Activated naive CD4-positive, alpha-beta T cell treated with anti-CD3 and anti-CD28 coated beads for 36 hours (primary cell): ENCODE measurements around the gene WASF2. TPM values are rescaled to one million over a fixed set of nuclear protein-coding genes. Genes with fewer than 3 reads are reported as not detected.

ENCODE experiments used
- CTCF ChIA-PET: fragments of 350-600 bp; sonication (Branson Sonifier 250); formaldehyde crosslinking; loops from one replicate; lab custom pipeline; 2021; ENCODE audit warnings: antibody characterized with exemption; lab: Charles Lee
- DNase-seq: peaks from one replicate; pipeline ENCODE4 v3.0.0-alpha.2; 2020
- H3K27ac Mint-ChIP-seq: one replicate; pipeline ENCODE4 v1.8.0; 2021; ENCODE audit warnings: mild to moderate bottlenecking, mixed read lengths
- H3K27me3 Mint-ChIP-seq: one replicate; pipeline ENCODE4 v1.8.0; 2021; ENCODE audit warnings: low read depth, mixed read lengths
- H3K36me3 Mint-ChIP-seq: one replicate; pipeline ENCODE4 v1.8.0; 2021; ENCODE audit warnings: low read depth, mixed read lengths
- H3K4me1 Mint-ChIP-seq: one replicate; pipeline ENCODE4 v1.8.0; 2021; ENCODE audit warnings: low read depth, mixed read lengths
- H3K4me3 Mint-ChIP-seq: one replicate; pipeline ENCODE4 v1.8.0; 2021; ENCODE audit warnings: mild to moderate bottlenecking, moderate library complexity, mixed read lengths
- H3K9me3 Mint-ChIP-seq: one replicate; pipeline ENCODE4 v1.8.0; 2021; ENCODE audit warnings: mixed read lengths
- intact Hi-C: fragments of 100-400 bp; cut with micrococcal nuclease; formaldehyde crosslinking; loops from one replicate; pipeline ENCODE4 v1.15.1; 2023
- total RNA-seq, 2 experiments: library from RNA; stranded (reverse); gene quantifications; one replicate each; pipeline ENCODE4 v1.2.3, GENCODE V29; 2021

Gene WASF2
- total RNA-seq, 2 experiments from 2014 or later: 105 to 106 TPM

- Mint-ChIP-seq H3K36me3 (no peaks in the 10 kb centered on the region), H3K27me3 (no peaks in the 10 kb centered on the region), H3K4me1 (peaks cover 39% of the 10 kb centered on the region), H3K27ac (no peak overlapping the region), H3K9me3 (no peaks in the 10 kb centered on the region), H3K4me3 (no peak overlapping the region)
- CTCF ChIA-PET: interaction anchor here (1.2 to 1.4 kb wide), 2 partner anchors 26 to 60 kb away, joined by 4 to 5 read pairs; no protein-coding TSS in a partner anchor
- intact Hi-C loops: no loop called here
- DNase-seq: no peak
These were observed 128.4 kb downstream of the WASF2 start for GRCh38 chr1:27361553-27361952.

DNA sequence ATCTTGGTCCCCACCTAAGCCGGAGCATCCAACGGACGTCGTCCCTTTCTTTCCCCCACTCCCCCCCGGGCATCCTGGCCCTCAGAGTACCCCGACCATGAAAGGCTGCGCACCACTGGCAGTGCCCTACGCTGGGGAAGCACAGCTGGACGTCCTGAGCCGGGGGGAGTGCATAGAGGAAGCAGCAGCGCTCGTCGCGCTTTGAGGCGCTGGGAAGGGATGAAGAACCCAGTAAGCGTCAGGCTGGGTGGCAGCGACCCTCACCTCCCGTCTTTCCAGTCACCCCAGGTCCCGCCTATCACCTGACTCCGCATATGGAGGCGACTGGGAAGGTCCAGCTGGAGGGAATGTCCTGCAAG, 128.9 kb downstream of the WASF2 start:
- H3K4me1 Mint-ChIP-seq: peaks cover 45% of the 10 kb centered on the region
- no peak overlapping the region for H3K4me3 Mint-ChIP-seq
- no peaks in the 10 kb centered on the region for H3K27me3 Mint-ChIP-seq
- CTCF ChIA-PET: interaction anchor here (1.4 kb wide), 1 partner anchor 59 kb away, joined by 4 read pairs; no protein-coding TSS in a partner anchor
- intact Hi-C loops: no loop called here
- H3K9me3 Mint-ChIP-seq: no peaks in the 10 kb centered on the region
- no peak for DNase-seq
- no peak overlapping the region for H3K27ac Mint-ChIP-seq
- no peaks in the 10 kb centered on the region for H3K36me3 Mint-ChIP-seq

DNA sequence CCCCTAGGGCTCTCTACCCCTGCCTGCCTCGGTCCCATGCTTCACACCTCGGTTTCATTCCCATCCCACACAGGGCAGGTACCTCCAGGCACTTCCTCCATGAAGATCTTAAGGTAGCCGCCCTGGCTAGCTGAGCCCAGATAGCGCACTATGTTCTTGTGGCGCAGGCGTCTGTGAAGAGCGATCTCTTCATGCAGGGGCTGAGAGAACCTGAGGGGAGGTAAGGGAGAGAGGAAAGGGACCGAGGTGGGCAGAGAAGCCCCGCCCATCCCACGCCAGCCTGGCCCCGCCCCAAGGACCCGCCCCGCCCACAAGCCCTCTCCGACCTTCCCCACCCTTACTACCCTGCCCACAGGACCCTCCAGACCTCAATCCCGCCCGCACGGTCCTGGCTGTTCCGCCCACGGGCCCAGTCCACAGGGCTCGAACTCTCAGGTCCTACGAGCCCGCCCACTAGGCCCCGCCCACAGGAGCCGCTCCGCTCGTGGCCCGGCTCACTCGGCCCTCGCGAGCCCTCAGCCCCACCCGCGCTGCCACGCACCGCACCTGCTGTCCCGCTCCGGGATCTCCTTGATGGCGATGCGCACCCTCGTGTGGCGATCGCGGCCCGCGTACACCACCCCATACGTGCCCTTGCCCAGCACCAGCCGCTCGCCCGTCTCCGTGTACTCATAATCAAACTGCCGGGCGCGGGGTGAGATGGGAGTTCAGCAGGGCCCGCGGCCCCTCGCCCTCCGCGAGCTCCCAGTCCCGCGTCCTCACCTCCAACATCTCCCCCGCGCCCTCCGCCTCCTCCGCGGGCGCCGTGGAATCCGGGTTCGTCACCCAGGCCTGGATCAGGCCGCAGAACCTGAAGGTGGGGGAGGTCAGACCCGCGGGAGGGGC, 129.6 kb downstream of the WASF2 start:
- Mint-ChIP-seq H3K9me3 (no peaks in the 10 kb centered on the region), H3K4me1 (peaks cover 49% of the 10 kb centered on the region), H3K4me3 (peak overlapping the region; percentile 63), H3K27me3 (no peaks in the 10 kb centered on the region), H3K27ac (no peak overlapping the region), H3K36me3 (no peaks in the 10 kb centered on the region)
- CTCF ChIA-PET: interaction anchor here (0.9 to 5.2 kb wide), 4 partner anchors 15 to 35 kb away, joined by 3 to 38 read pairs (median 4); no protein-coding TSS in a partner anchor
- intact Hi-C loops: no loop called here
- DNase-seq: peak; percentile 34

- DNase-seq: no peak
- Mint-ChIP-seq H3K27me3 (no peaks in the 10 kb centered on the region), H3K27ac (no peak overlapping the region)
These were observed 130.2 kb downstream of the WASF2 start for GRCh38 chr1:27359822-27360158.

GRCh38 chr1:27358928-27359313, 131.0 kb downstream of the WASF2 start:
- intact Hi-C loops: no loop called here
- CTCF ChIA-PET: interaction anchor here (1.2 to 5.2 kb wide), 4 partner anchors 13 to 31 kb away, joined by 3 to 38 read pairs (median 11); no protein-coding TSS in a partner anchor
- DNase-seq: no peak
- Mint-ChIP-seq H3K27me3 (no peaks in the 10 kb centered on the region), H3K27ac (no peak overlapping the region), H3K4me3 (no peak overlapping the region), H3K9me3 (no peaks in the 10 kb centered on the region), H3K36me3 (no peaks in the 10 kb centered on the region), H3K4me1 (peaks cover 38% of the 10 kb centered on the region)

More at GRCh38 chr1:27359822-27360158, 130.2 kb downstream of the WASF2 start:
- peak overlapping the region; percentile 63 for H3K4me3 Mint-ChIP-seq
- CTCF ChIA-PET: interaction anchor here (0.9 to 5.2 kb wide), 4 partner anchors 14 to 36 kb away, joined by 3 to 38 read pairs (median 4); no protein-coding TSS in a partner anchor
- peaks cover 45% of the 10 kb centered on the region for H3K4me1 Mint-ChIP-seq
- intact Hi-C loops: no loop called here
- H3K36me3 Mint-ChIP-seq: no peaks in the 10 kb centered on the region
- no peaks in the 10 kb centered on the region for H3K9me3 Mint-ChIP-seq

DNA sequence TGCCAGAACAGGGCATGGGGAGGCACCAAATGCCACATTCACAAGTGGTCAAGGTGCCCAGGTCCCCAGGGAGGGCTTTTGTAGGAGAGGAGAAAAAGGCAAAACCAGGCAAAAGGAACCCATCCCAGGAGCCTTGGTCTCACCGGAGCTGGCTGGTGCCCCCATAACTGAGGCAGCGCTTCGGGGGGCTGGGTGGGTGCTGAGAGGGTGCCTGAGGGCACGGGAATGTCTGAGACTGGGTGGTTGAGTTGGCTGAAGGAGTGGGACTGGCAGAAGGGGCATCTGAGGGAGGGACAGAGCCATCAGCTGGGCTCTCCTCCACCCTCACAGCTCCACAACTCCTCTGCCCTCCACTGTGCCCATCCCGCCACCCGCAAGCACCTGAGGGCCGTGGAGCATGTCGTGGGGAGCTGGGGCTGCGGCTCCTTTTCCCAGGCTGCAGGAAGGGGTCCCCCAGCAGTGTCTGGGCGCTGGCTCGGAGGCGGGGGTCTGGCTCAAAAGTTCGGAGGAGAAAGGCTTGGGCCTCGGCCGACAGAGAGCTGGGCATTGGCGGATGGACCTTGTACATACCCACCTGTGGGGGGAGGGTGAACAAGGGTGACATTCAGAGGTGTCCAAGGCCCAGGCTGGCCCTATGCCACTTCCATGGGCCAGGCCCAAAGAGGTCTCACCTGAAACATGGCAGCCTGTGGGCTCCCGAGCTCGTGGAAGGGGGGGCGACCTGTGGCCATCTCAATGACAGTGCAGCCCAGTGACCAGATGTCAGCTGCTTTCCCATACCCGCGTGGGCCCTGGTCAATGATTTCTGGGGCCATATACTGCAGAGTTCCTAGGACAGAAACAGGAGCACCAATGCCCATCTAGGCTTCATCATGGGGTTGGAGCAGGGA, 131.7 kb downstream of the WASF2 start:
- no peaks in the 10 kb centered on the region for H3K27me3 Mint-ChIP-seq
- no peak for DNase-seq
- H3K4me1 Mint-ChIP-seq: peaks cover 38% of the 10 kb centered on the region
- H3K4me3 Mint-ChIP-seq: no peak overlapping the region
- no peaks in the 10 kb centered on the region for H3K9me3 Mint-ChIP-seq
- no peaks in the 10 kb centered on the region for H3K36me3 Mint-ChIP-seq
- intact Hi-C loops: no loop called here
- CTCF ChIA-PET: interaction anchor here (0.7 to 5.2 kb wide), 28 partner anchors 8 to 440 kb away, joined by 3 to 38 read pairs (median 8); partner anchors contain the start of genes IFI6, MAP3K6 and SYTL1
- no peak overlapping the region for H3K27ac Mint-ChIP-seq

DNA sequence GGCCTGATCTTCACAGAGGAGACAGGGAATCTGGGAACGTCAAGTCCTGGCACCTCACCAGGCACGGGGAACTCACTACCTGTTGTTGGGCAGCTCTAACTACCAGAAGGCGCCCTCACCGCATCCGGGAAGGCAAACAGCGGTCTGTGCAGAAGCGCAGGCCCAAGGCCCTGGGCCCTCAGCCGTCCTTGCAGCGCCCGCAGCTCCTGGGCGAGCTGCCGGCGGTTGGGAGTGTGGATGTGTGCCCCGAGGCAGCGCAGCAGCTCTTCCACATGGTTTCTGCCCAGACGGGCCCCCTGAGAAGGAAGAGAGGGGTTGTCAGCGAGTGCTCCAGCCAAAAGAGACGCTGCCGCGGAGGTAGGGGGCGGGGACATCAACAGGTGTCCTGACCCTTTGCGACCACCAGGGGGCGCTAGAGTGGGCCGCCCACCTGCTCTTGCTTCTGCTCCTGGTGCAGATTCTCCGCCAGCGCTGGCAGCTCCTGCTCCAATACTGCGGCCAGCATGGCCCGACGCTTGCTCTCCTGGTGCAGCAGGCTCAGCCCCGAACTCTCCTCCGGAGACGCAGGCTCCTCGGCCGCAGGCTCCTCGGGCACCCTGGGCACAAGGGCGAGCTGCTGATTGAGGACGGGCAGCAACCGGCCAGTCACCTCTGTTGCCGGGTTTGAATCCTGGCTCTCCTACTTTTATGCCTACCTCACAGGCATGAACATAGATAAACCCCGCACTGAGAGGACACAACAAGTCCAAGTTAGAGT, 132.5 kb downstream of the WASF2 start:
- intact Hi-C loops: loop anchor here (1.0 kb wide), 3 partner anchors 16 to 38 kb away; no protein-coding TSS in a partner anchor
- Mint-ChIP-seq H3K27ac (peak overlapping the region; percentile 78), H3K4me1 (peaks cover 38% of the 10 kb centered on the region), H3K9me3 (no peaks in the 10 kb centered on the region), H3K4me3 (peak overlapping the region; percentile 70), H3K27me3 (no peaks in the 10 kb centered on the region), H3K36me3 (no peaks in the 10 kb centered on the region)
- CTCF ChIA-PET: interaction anchor here (0.7 to 5.2 kb wide), 31 partner anchors 8 to 439 kb away, joined by 3 to 38 read pairs (median 6); partner anchors contain the start of genes IFI6, MAP3K6 and SYTL1
- peak; percentile 86 for DNase-seq

- intact Hi-C loops: loop anchor here (1.0 kb wide), 3 partner anchors 15 to 39 kb away; no protein-coding TSS in a partner anchor
These were observed 133.2 kb downstream of the WASF2 start for GRCh38 chr1:27356619-27357280.

GRCh38 chr1:27356277-27356618, 133.7 kb downstream of the WASF2 start:
- no peaks in the 10 kb centered on the region for H3K36me3 Mint-ChIP-seq
- no peaks in the 10 kb centered on the region for H3K27me3 Mint-ChIP-seq
- peaks cover 38% of the 10 kb centered on the region for H3K4me1 Mint-ChIP-seq
- CTCF ChIA-PET: interaction anchor here (1.0 to 5.2 kb wide), 12 partner anchors 8 to 60 kb away, joined by 3 to 38 read pairs (median 12); partner anchors contain the start of gene MAP3K6
- no peak overlapping the region for H3K27ac Mint-ChIP-seq
- intact Hi-C loops: no loop called here
- no peaks in the 10 kb centered on the region for H3K9me3 Mint-ChIP-seq
- DNase-seq: no peak
- peak overlapping the region; percentile 70 for H3K4me3 Mint-ChIP-seq

More at GRCh38 chr1:27356619-27357280, 133.2 kb downstream of the WASF2 start:
- peak; percentile 63 for DNase-seq
- Mint-ChIP-seq H3K27me3 (no peaks in the 10 kb centered on the region), H3K4me3 (peak overlapping the region; percentile 70), H3K27ac (peak overlapping the region; percentile 78), H3K36me3 (no peaks in the 10 kb centered on the region), H3K4me1 (peaks cover 38% of the 10 kb centered on the region), H3K9me3 (no peaks in the 10 kb centered on the region)
- CTCF ChIA-PET: interaction anchor here (0.6 to 5.2 kb wide), 28 partner anchors 8 to 268 kb away, joined by 3 to 38 read pairs (median 8); partner anchors contain the start of genes MAP3K6 and SYTL1

DNA sequence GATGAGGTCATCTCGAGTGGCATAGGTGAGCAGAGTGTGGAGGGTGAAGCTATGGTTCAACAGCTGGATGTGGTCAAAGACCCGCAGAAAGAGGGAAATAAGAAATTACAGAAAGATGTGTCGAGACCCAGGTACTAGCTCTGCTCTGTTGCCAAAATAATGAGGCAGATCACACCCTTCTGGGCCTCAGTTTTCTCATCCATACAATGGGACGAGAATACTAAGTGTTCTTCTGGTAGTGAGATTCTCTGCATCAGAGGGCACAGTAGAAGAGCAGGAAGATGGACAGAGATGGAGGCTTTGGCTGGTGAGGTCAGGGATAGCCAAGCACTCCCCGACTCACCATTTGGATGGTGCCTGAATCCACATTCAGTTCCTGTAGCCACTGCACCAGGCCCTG, 134.3 kb downstream of the WASF2 start:
- H3K36me3 Mint-ChIP-seq: no peaks in the 10 kb centered on the region
- no peak overlapping the region for H3K4me3 Mint-ChIP-seq
- intact Hi-C loops: no loop called here
- CTCF ChIA-PET: interaction anchor here (0.6 to 5.2 kb wide), 8 partner anchors 10 to 475 kb away, joined by 3 to 38 read pairs (median 14); partner anchors contain the start of gene PPP1R8
- H3K9me3 Mint-ChIP-seq: no peaks in the 10 kb centered on the region
- DNase-seq: no peak
- no peak overlapping the region for H3K27ac Mint-ChIP-seq
- H3K27me3 Mint-ChIP-seq: no peaks in the 10 kb centered on the region
- peaks cover 38% of the 10 kb centered on the region for H3K4me1 Mint-ChIP-seq
